Naive thymus-derived CD4-positive, alpha-beta T cell (primary cell): ENCODE results near the gene INO80C. TPM values are rescaled to one million over a fixed set of nuclear protein-coding genes. Genes with fewer than 3 reads are reported as not detected.

Source experiments
- ATAC-seq: fragments of 150-1000 bp; cut with Tn5 transposase; 2 replicates; pipeline ENCODE4 v1.10.0; 2021; ENCODE audit warnings: mild to moderate bottlenecking, moderate library complexity
- CTCF ChIA-PET: fragments of 350-600 bp; sonication (Branson Sonifier 250); formaldehyde crosslinking; loops from one replicate; lab custom pipeline; 2021; ENCODE audit warnings: antibody characterized with exemption; lab: Charles Lee
- POLR2A ChIA-PET: fragments of 350-600 bp; sonication (Branson Sonifier 250); formaldehyde crosslinking; loops from one replicate; lab custom pipeline; 2021; ENCODE audit warnings: antibody characterized with exemption, inconsistent platforms; lab: Charles Lee
- DNase-seq, 9 donors: peaks; one replicate each; pipeline versions ENCODE4 v3.0.0 to v3.0.0-alpha.2; 2020 to 2022; ENCODE audit warnings: mixed read lengths in 1 of 9
- H3K27ac ChIP-seq: one replicate; pipeline ENCODE4 v1.7.0; 2013; ENCODE audit warnings: mild to moderate bottlenecking, low read depth, low read length, moderate library complexity
- H3K27me3 ChIP-seq, 2 donors: one replicate each; pipeline ENCODE4 v1.7.0; 2013; ENCODE audit warnings: low read length in 2 of 2, mild to moderate bottlenecking in 2 of 2, moderate library complexity in 2 of 2; ENCODE audit not compliant: control insufficient read depth in 2 of 2, insufficient read depth in 2 of 2
- H3K36me3 ChIP-seq, 3 experiments: 1 replicate in 2 of 3; 2 replicates in 1 of 3; pipeline ENCODE4 v1.7.0; 2013; ENCODE audit warnings: low read length in 3 of 3, mild to moderate bottlenecking in 3 of 3, moderate library complexity in 1 of 3; ENCODE audit not compliant: insufficient read depth in 3 of 3, control insufficient read depth in 2 of 3
- H3K4me1 ChIP-seq, 2 donors: one replicate each; pipeline ENCODE4 v1.7.0; 2013; ENCODE audit warnings: low read length in 2 of 2, mild to moderate bottlenecking in 2 of 2, moderate library complexity in 1 of 2; ENCODE audit not compliant: control insufficient read depth in 2 of 2, insufficient read depth in 2 of 2
- H3K4me3 ChIP-seq: 2 replicates; pipeline ENCODE4 v1.7.0; 2013; ENCODE audit warnings: mild to moderate bottlenecking, low read length
- H3K9me3 ChIP-seq, 3 experiments: 1 replicate in 2 of 3; 2 replicates in 1 of 3; pipeline ENCODE4 v1.7.0; 2013; ENCODE audit warnings: low read length in 3 of 3; ENCODE audit not compliant: control insufficient read depth in 2 of 3
- H3K27ac Mint-ChIP-seq, 9 donors: one replicate each; pipeline ENCODE4 v1.8.0; 2020 to 2022; ENCODE audit warnings: mixed read lengths in 9 of 9, mild to moderate bottlenecking in 8 of 9, moderate library complexity in 5 of 9, inconsistent platforms in 2 of 9
- H3K27me3 Mint-ChIP-seq, 5 donors: one replicate each; pipeline ENCODE4 v1.8.0; 2021 to 2022; ENCODE audit warnings: mixed read lengths in 5 of 5, mild to moderate bottlenecking in 1 of 5
- H3K36me3 Mint-ChIP-seq, 5 donors: one replicate each; pipeline ENCODE4 v1.8.0; 2020 to 2022; ENCODE audit warnings: mixed read lengths in 5 of 5, mild to moderate bottlenecking in 3 of 5, inconsistent platforms in 1 of 5
- H3K4me1 Mint-ChIP-seq, 7 donors: one replicate each; pipeline ENCODE4 v1.8.0; 2020 to 2022; ENCODE audit warnings: mixed read lengths in 7 of 7, mild to moderate bottlenecking in 3 of 7, inconsistent platforms in 1 of 7
- H3K4me3 Mint-ChIP-seq, 10 donors: one replicate each; pipeline ENCODE4 v1.8.0; 2020 to 2022; ENCODE audit warnings: mild to moderate bottlenecking in 10 of 10, mixed read lengths in 10 of 10, moderate library complexity in 6 of 10, inconsistent platforms in 2 of 10
- H3K9me3 Mint-ChIP-seq, 11 donors: one replicate each; pipeline ENCODE4 v1.8.0; 2020 to 2022; ENCODE audit warnings: mixed read lengths in 11 of 11, mild to moderate bottlenecking in 4 of 11, inconsistent platforms in 1 of 11, moderate library complexity in 1 of 11
- intact Hi-C, 2 donors: fragments of 100-400 bp; cut with micrococcal nuclease; formaldehyde crosslinking; loops; one replicate each; pipeline ENCODE4 v1.15.1; 2023
- polyA plus RNA-seq, 2 donors: library from polyadenylated mRNA; unstranded; fragments of 300-500 nt; fragmentation: Illumina TruSeq; gene quantifications; one replicate each; pipeline ENCODE4 v1.2.3, GENCODE V29; 2021
- total RNA-seq, 6 experiments: library from RNA in 5 of 6; stranded (reverse) in 5 of 6; gene quantifications; 1 replicate in 5 of 6; 2 replicates in 1 of 6; pipeline ENCODE4 v1.2.3 and lab custom pipeline; 2021 to 2026

Gene INO80C, protein sequence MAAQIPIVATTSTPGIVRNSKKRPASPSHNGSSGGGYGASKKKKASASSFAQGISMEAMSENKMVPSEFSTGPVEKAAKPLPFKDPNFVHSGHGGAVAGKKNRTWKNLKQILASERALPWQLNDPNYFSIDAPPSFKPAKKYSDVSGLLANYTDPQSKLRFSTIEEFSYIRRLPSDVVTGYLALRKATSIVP
- 10 to 100 TPM; 20.6 to 26.8 (median 25.7) TPM for total RNA-seq
- polyA plus RNA-seq: 10 to 100 TPM; 20.2 to 26.1 TPM
- 11.0 reads per million, percentile 38 among the genes with 10 or more reads in this experiment for total RNA-seq (lab: John Stamatoyannopoulos, UW)

GRCh38 chr18:35497370-35498197 is at the start of gene INO80C:
TSS of gene INO80C (minus strand) at chr18:35497960. CDS start at chr18:35497874, 86 bp downstream.
- H3K27ac Mint-ChIP-seq: peak within 1 kb of the TSS; percentile 96 to 100 (median 100)
- H3K9me3 Mint-ChIP-seq: peaks cover 0 to 4% (median 0%) of the 10 kb centered on the region in 11 donors
- intact Hi-C loops: loop anchor here (1.0 to 10.0 kb wide), 21 partner anchors 84 to 1332 kb away; partner anchors contain the start of genes ELP2 (in 2 of the 2), GALNT1 (in 2 of the 2), KIAA1328 (in 2 of the 2) and RMP24 (in 2 of the 2)
- Histone ChIP-seq H3K4me1 (peaks cover 9 to 12% of the 10 kb centered on the region in 2 donors), H3K27ac (peak within 1 kb of the TSS; percentile 94), H3K9me3 (no peaks in the 10 kb centered on the region), H3K36me3 (no peaks in the 10 kb centered on the region), H3K27me3 (no peaks in the 10 kb centered on the region), H3K4me3 (peak within 1 kb of the TSS; percentile 96)
- POLR2A ChIA-PET: interaction anchor here (0.8 to 2.1 kb wide), 17 partner anchors 12 to 632 kb away, joined by 3 to 17 read pairs (median 5); partner anchors contain the start of genes MAPRE2, RMP24, SLC39A6 and ZNF24
- H3K4me1 Mint-ChIP-seq: peaks cover 22 to 62% (median 51%) of the 10 kb centered on the region in 7 donors
- CTCF ChIA-PET: no interaction called here
- ATAC-seq (peak; percentile 93), DNase-seq (peak; percentile 87 to 94 (median 92))
- peak within 1 kb of the TSS; percentile 84 to 100 (median 96) for H3K4me3 Mint-ChIP-seq
- no peaks in the 10 kb centered on the region for H3K36me3 Mint-ChIP-seq
- no peaks in the 10 kb centered on the region for H3K27me3 Mint-ChIP-seq

DNA sequence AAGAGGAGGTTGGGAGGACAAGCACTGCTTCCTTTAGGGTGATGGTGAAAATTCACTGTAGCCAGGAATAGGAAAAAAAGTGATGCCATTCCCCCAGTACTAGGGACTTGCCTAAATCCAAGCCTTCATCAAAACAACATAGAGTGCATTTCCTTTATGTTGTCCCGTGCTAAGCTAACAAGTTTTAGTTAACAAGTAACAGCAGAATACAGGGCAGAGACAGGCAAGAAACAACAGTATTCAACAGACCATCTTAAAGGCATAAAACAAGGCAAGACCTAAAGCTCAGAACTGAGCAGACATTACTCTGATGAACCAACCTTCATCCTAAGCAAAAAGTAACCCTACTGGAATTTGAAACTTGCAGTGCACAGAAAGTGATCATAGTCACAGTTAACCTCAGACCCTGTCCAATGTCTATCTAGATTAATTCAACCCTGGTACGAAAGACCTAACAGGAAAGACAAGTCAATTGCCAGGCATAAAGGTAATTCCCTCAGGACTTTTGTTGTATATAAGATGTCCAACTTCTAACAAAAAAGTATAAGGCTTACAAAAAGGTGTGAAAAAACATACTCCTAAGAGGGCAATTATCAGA is 49.3 kb upstream of the INO80C start:
- intact Hi-C loops: no loop called here
- no peaks in the 10 kb centered on the region for H3K9me3 ChIP-seq
- Mint-ChIP-seq H3K4me1 (peaks cover 0 to 4% (median 0%) of the 10 kb centered on the region in 7 donors), H3K4me3 (no peak overlapping the region), H3K27me3 (peaks cover 0 to 12% (median 3%) of the 10 kb centered on the region in 5 donors), H3K9me3 (peaks cover 0 to 7% (median 0%) of the 10 kb centered on the region in 11 donors), H3K27ac (no peak overlapping the region), H3K36me3 (peaks cover 0 to 7% (median 0%) of the 10 kb centered on the region in 5 donors)
- no peaks in the 10 kb centered on the region for H3K4me1 ChIP-seq
- ChIA-PET CTCF (interaction anchor here (0.5 to 0.6 kb wide), 3 partner anchors 14 to 737 kb away, joined by 3 read pairs; no protein-coding TSS in a partner anchor), POLR2A (no interaction called here)
- no peaks in the 10 kb centered on the region for H3K27me3 ChIP-seq
- no peak overlapping the region for H3K27ac ChIP-seq
- H3K4me3 ChIP-seq: no peak overlapping the region
- no peak for ATAC-seq
- DNase-seq: no peak
- no peaks in the 10 kb centered on the region for H3K36me3 ChIP-seq

DNA sequence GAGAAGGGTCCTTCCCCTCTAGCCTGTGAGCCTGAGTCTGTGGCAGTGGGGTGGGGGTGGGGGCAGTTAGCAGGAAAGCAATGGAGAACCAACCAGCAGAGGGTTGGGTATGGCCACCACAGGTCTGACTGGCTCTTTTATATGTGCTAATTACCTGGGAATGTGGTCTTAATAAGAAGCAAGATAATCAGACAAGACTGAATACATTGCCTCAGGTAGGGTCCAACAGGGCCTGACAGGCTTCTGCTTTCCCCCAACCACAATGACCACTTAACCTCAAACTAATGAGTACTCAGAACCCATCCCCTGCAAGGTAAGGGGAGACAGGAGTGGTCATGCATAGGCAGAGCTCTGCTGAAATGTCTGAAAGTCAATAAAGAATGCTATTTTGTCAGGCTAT is 44.6 kb upstream of the INO80C start:
- H3K9me3 Mint-ChIP-seq: peaks cover 0 to 7% (median 0%) of the 10 kb centered on the region in 11 donors
- POLR2A ChIA-PET: no interaction called here
- DNase-seq (no peak), ATAC-seq (no peak)
- H3K36me3 Mint-ChIP-seq: peaks cover 0 to 7% (median 0%) of the 10 kb centered on the region in 5 donors
- intact Hi-C loops: no loop called here
- H3K27me3 ChIP-seq: no peaks in the 10 kb centered on the region
- peaks cover 0 to 14% (median 5%) of the 10 kb centered on the region in 5 donors for H3K27me3 Mint-ChIP-seq
- no peak overlapping the region for H3K27ac Mint-ChIP-seq
- no peak overlapping the region for H3K27ac ChIP-seq
- no peak overlapping the region for H3K4me3 ChIP-seq
- H3K4me1 Mint-ChIP-seq: peaks cover 0 to 4% (median 0%) of the 10 kb centered on the region in 7 donors
- no peaks in the 10 kb centered on the region for H3K4me1 ChIP-seq
- H3K9me3 ChIP-seq: no peaks in the 10 kb centered on the region
- CTCF ChIA-PET: no interaction called here
- no peaks in the 10 kb centered on the region for H3K36me3 ChIP-seq
- no peak overlapping the region for H3K4me3 Mint-ChIP-seq

DNA sequence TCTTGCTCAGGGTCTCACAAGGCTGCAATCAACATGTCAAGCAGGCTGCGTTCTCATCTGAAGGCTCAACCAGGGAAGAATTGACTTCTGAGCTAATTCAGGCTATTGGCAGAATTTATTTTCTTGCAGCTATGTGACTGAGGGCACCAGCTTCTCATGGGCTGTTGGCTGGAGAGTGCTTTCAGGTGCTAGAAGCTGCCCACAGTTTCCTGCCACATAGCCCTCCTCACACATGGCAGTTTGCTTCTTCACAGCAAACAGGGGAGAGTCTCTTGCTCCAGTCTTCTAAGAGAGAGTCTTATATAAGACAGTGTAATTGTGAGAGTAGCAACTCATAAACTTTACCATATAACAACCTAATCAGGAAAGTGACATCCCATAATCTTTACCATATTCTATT is 37.5 kb upstream of the INO80C start:
- Histone ChIP-seq H3K4me3 (no peak overlapping the region), H3K9me3 (peaks cover 0 to 4% (median 0%) of the 10 kb centered on the region in 3 experiments), H3K27me3 (no peaks in the 10 kb centered on the region), H3K4me1 (no peaks in the 10 kb centered on the region), H3K36me3 (no peaks in the 10 kb centered on the region), H3K27ac (no peak overlapping the region)
- Mint-ChIP-seq H3K9me3 (peaks cover 0 to 34% (median 16%) of the 10 kb centered on the region in 11 donors), H3K36me3 (no peaks in the 10 kb centered on the region), H3K27me3 (peaks cover 9 to 24% (median 16%) of the 10 kb centered on the region in 5 donors), H3K27ac (no peak overlapping the region), H3K4me1 (no peaks in the 10 kb centered on the region), H3K4me3 (no peak overlapping the region)
- intact Hi-C loops: no loop called here
- ChIA-PET POLR2A (no interaction called here), CTCF (no interaction called here)
- no peak for DNase-seq
- no peak for ATAC-seq

DNA sequence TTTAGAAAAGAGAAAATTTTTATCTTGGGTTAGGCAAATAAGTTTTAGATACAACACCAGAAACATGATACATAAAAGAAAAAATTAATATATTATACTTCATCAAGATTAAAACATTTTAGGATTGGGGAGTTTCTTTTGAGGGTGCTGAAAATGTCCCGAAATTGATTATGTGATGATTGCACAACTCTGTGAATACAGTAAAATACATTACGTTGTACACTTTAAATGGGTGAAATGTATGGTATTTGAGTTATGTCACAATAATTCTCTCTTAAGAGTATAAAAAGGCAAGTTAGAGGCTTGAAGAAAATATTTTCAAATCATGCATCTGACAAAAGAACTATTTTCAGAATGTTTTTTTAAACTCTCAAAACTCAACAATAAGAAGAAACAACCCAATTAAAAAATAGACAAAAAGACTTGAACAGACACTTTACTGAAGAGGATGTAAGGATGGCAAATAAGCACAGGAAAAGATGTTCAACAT is 36.2 kb upstream of the INO80C start:
- peaks cover 0 to 4% (median 0%) of the 10 kb centered on the region in 3 experiments for H3K9me3 ChIP-seq
- ATAC-seq (no peak), DNase-seq (no peak)
- Mint-ChIP-seq H3K4me1 (no peaks in the 10 kb centered on the region), H3K36me3 (no peaks in the 10 kb centered on the region), H3K27ac (no peak overlapping the region), H3K27me3 (peaks cover 11 to 32% (median 19%) of the 10 kb centered on the region in 5 donors), H3K9me3 (peaks cover 0 to 46% (median 20%) of the 10 kb centered on the region in 11 donors), H3K4me3 (no peak overlapping the region)
- ChIA-PET CTCF (no interaction called here), POLR2A (no interaction called here)
- no peak overlapping the region for H3K27ac ChIP-seq
- H3K4me1 ChIP-seq: no peaks in the 10 kb centered on the region
- H3K36me3 ChIP-seq: no peaks in the 10 kb centered on the region
- intact Hi-C loops: no loop called here
- H3K27me3 ChIP-seq: no peaks in the 10 kb centered on the region
- no peak overlapping the region for H3K4me3 ChIP-seq

- Mint-ChIP-seq H3K36me3 (peaks cover 0 to 3% (median 0%) of the 10 kb centered on the region in 5 donors), H3K27ac (no peak overlapping the region), H3K9me3 (peaks cover 4 to 38% (median 12%) of the 10 kb centered on the region in 11 donors), H3K4me3 (no peak overlapping the region), H3K27me3 (peaks cover 15 to 64% (median 51%) of the 10 kb centered on the region in 5 donors), H3K4me1 (peaks cover 0 to 8% (median 5%) of the 10 kb centered on the region in 7 donors)
- POLR2A ChIA-PET: no interaction called here
- Histone ChIP-seq H3K36me3 (no peaks in the 10 kb centered on the region), H3K4me3 (no peak overlapping the region), H3K4me1 (peaks cover 0 to 3% of the 10 kb centered on the region in 2 donors), H3K9me3 (no peaks in the 10 kb centered on the region), H3K27me3 (no peaks in the 10 kb centered on the region), H3K27ac (no peak overlapping the region)
- ATAC-seq: no peak
- CTCF ChIA-PET: no interaction called here
- no peak for DNase-seq
- intact Hi-C loops: no loop called here
These were observed 31.1 kb upstream of the INO80C start for GRCh38 chr18:35528749-35529274.
